Putamen (tissue), 1 donor: ENCODE data around the gene RNF11.

ENCODE experiments used
- DNase-seq: peaks from one replicate; pipeline ENCODE4 v3.0.0-alpha.2; 2016; ENCODE audit warnings: low spot score

Gene RNF11

DNA sequence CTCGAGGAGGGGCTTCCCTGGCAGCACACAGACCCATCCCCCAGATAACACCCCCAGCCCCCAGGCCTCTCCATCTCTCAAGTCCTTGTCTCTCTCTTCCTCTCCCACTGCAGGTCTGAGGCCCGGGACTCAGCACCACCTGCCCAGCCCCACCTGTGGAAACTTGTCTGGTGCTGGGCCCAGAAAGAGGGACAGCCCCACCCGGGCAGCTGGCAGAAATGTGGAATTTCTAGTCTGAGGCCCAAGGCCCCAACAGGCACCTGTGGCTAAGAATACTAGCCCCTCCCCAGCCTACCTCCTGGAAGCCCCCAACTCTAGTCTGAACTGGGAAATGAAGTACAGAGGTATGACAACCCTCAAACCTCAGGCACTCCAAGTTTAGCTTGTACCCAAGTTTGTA lies 78.9 kb downstream of the RNF11 start:
- DNase-seq, result no peak

DNA sequence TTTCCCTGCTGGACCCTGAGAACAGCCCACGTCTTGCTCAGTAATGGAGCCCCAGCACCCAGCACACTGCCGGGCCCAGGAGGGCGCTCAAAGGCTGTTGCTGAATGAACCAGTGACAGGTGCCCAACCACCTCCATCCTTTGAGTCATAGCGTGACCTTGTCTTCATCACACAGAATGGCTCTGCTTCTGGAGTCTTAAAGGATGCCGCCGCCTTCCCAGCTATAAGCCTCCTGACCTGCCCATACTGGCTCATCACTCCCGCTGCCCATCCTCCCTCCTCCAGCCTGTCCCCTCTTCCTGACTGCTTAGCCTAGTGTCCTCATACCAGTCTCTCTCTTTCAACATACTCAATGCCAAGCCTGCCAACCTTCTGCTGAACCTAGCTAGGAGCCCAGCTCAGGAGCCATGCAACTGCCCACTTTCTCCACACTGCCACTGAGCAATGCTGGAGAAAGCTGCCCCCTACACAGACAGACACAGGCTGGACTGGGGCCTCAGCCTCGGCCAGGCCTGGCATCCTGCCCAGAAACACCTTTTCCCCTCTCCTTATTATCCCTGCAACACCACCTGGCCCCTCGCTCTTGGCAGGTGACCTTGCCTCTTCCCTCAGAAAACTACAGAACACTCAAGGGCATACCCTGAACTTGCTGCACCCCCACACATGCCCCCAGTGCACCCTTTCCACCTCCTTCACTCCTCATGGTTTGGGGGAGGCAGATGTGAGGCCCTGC lies 80.2 kb downstream of the RNF11 start:
- DNase-seq, result no peak

DNA sequence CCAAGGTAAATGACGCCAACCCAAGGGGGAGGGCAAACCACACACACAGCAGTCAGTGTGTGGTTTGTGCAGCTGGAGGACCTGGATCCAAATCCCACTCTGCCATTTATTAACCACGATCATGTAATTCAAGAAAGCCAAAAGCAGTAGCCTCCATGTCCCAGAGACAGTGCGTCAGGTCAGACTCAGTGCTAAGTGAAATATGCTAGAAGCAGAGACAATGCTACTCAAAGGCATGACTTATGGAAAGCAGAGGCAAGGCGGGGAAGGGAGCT lies 80.7 kb downstream of the RNF11 start:
- DNase-seq, result no peak

DNA sequence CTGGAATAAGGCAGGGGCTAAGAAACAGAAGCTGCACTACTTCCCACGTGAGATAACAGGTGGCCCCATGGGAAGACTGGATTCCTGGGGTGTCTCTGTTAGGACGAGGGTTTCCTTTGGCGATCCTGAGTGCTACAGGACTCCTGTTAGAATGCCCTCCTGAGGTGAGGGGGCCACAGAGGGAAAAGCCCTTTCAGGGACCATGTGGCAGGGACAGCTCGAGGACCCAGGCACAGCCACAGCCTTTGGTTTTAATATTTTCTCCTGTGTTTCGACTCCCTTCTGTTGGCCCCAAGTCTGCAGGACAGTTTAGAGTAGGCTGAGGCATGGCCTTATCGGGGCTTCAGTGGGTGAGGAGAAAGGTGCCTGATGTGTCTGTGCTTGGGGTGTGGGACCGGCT lies 81.7 kb downstream of the RNF11 start:
- DNase-seq, result no peak

DNA sequence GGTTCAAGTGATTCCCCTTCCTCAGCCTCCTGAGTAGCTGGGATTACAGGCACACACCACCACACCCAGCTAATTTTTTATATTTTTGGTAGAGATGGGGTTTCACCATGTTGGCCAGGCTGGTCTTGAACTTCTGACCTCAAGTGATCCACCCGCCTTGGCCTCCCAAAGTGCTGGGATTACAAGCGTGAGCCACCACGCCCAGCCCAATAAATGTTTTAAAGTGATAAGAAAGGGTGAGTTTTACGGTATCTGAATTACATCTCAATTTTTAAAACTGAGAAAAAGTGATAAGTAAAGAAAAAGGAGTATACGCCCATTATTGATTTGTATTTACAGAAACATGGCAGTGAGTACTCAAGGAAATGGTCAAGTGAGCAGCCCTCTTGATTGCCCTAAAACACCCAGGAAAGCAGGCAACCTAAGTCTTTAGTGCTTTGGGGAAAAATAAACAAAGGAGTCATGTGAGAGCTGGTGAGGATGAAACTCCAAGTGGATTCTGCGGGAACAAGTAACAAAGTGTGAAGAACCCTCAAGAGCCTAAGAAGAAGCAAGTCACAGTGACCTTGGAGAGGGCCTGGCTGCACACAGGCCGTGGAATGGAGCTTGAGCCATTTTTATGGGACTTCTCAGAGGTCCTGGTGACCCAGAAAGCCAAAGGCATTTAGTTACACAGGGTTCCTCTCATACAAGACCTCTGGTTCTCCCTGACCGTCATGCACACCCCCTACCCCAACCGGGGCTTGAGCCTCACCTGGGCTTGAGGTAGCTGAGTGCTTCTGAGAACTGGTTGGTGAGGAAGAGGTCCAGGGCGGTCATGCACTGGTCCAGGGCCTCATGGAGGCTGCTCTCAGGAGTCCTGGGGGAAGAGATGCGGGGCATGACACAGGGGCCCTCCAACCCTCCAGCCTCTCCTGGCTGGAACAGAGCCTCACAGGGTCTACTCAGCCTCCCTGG lies 85.2 kb downstream of the RNF11 start:
- DNase-seq, result no peak

DNA sequence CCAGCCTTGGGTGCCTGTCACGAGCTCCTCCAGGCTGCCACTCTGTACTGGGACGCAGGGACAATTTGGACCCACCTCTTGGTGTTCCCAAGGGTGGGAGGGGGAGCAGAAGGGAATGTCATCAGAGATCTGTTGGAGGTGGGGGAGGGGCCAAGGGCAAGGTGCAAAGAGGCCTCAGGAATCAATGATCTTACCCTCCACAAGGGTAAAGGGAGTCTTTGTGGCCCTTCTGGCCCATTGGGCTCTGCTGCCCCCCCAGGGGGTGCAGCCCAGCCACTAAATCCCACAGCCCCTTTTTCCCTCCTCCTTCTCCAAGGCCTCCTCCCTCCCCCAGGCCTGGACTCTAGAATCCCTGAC lies 85.8 kb downstream of the RNF11 start:
- no peak for DNase-seq

DNA sequence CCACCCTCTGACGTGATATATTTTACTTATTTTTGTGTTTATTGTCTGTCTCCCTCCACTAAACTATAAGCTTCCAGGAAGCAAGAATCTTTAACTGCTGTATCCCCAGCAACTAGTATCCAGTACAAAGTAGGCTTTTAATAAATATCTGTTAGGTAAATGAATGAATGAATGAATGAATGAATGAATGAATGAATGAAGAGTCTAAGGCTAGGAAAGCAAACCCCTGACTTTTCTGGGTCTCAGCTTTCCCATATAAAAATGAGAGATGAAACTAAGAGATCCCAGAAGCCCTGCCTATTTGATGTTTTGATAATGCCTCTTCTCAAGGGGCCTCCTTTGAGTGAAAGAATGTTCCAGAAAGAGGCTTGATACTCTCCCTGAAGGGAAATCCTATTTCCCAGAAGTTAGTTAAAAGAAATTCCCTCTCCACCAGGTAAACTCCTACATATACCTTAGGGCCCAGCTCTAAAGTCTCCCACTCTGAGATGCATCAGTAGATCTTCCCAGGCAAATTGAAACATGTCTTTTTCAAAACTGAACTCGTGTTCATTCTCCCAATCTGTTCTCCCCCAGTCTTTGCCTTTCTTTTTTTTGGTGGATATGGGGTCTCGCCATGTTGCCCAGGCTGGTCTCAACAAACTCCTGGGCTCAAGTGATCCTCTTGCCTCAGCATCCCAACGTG lies 86.5 kb downstream of the RNF11 start:
- DNase-seq, result no peak
